Panc1 (cell line): ENCODE results near the gene SLC10A3.

ENCODE experiments used
- CTCF ChIP-seq: fragments of 450-650 bp; IDR thresholded peaks from 2 replicates; pipeline ENCODE4 v1.5.1; 2017; ENCODE audit warnings: mild to moderate bottlenecking
- SIN3A ChIP-seq: IDR thresholded peaks from 2 replicates; pipeline ENCODE4 v1.6.1; 2012; ENCODE audit warnings: low read depth, mild to moderate bottlenecking, low read length, moderate library complexity, borderline replicate concordance; ENCODE audit not compliant: insufficient read depth

- TF ChIP-seq CTCF (no peak), SIN3A (no peak)
These were observed 20.0 kb downstream of the SLC10A3 start for GRCh38 chrX:154470434-154470833.
